Epithelial cell of proximal tubule (primary cell): ENCODE data around the gene CGNL1. TPM values are rescaled to one million over a fixed set of nuclear protein-coding genes. Genes with fewer than 3 reads are reported as not detected.
A peak's percentile ranks its signal among the peaks of the same experiment; 100 is the strongest.

Experiments
- DNase-seq: peaks from one replicate; pipeline ENCODE4 v3.0.0-alpha.2; 2011; ENCODE audit warnings: low read depth
- H3K4me3 ChIP-seq: 2 replicates; pipeline ENCODE4 v1.5.1; 2011; ENCODE audit warnings: low read depth, mild to moderate bottlenecking, low read length
- total RNA-seq: library from RNA; depleted of rRNA; stranded (reverse); fragments of >200 nt; gene quantifications from 2 replicates; pipeline ENCODE4 v1.2.3, GENCODE V29; 2015
- TF ChIP-seq, protein P1 (sequence below): conservative IDR thresholded peaks from 2 replicates; pipeline ENCODE4 v1.5.1; 2012; ENCODE audit warnings: low read depth, mild to moderate bottlenecking, low read length

Gene CGNL1, protein sequence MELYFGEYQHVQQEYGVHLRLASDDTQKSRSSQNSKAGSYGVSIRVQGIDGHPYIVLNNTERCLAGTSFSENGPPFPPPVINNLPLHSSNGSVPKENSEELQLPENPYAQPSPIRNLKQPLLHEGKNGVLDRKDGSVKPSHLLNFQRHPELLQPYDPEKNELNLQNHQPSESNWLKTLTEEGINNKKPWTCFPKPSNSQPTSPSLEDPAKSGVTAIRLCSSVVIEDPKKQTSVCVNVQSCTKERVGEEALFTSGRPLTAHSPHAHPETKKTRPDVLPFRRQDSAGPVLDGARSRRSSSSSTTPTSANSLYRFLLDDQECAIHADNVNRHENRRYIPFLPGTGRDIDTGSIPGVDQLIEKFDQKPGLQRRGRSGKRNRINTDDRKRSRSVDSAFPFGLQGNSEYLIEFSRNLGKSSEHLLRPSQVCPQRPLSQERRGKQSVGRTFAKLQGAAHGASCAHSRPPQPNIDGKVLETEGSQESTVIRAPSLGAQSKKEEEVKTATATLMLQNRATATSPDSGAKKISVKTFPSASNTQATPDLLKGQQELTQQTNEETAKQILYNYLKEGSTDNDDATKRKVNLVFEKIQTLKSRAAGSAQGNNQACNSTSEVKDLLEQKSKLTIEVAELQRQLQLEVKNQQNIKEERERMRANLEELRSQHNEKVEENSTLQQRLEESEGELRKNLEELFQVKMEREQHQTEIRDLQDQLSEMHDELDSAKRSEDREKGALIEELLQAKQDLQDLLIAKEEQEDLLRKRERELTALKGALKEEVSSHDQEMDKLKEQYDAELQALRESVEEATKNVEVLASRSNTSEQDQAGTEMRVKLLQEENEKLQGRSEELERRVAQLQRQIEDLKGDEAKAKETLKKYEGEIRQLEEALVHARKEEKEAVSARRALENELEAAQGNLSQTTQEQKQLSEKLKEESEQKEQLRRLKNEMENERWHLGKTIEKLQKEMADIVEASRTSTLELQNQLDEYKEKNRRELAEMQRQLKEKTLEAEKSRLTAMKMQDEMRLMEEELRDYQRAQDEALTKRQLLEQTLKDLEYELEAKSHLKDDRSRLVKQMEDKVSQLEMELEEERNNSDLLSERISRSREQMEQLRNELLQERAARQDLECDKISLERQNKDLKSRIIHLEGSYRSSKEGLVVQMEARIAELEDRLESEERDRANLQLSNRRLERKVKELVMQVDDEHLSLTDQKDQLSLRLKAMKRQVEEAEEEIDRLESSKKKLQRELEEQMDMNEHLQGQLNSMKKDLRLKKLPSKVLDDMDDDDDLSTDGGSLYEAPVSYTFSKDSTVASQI
- 2.5 and 3.2 TPM in 2 replicates for total RNA-seq

- TF ChIP-seq, protein P1, sequence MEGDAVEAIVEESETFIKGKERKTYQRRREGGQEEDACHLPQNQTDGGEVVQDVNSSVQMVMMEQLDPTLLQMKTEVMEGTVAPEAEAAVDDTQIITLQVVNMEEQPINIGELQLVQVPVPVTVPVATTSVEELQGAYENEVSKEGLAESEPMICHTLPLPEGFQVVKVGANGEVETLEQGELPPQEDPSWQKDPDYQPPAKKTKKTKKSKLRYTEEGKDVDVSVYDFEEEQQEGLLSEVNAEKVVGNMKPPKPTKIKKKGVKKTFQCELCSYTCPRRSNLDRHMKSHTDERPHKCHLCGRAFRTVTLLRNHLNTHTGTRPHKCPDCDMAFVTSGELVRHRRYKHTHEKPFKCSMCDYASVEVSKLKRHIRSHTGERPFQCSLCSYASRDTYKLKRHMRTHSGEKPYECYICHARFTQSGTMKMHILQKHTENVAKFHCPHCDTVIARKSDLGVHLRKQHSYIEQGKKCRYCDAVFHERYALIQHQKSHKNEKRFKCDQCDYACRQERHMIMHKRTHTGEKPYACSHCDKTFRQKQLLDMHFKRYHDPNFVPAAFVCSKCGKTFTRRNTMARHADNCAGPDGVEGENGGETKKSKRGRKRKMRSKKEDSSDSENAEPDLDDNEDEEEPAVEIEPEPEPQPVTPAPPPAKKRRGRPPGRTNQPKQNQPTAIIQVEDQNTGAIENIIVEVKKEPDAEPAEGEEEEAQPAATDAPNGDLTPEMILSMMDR, result no peak
- DNase-seq, result no peak
- peak within 1 kb of the TSS; percentile 88 for H3K4me3 ChIP-seq
Measured at GRCh38 chr15:57375827-57376695, at the start of gene CGNL1. CGNL1 (plus strand) TSS chr15:57376505; CDS start chr15:57438000, 61,495 bp downstream.

GRCh38 chr15:57327985-57328471 is 48.3 kb upstream of the CGNL1 start:
- TF ChIP-seq, protein P1, result no peak
- H3K4me3 ChIP-seq, result no peak overlapping the region
- DNase-seq, result peak; percentile 55

- TF ChIP-seq, protein P1, result no peak
- no peak for DNase-seq
- H3K4me3 ChIP-seq, result no peak overlapping the region
Measured at GRCh38 chr15:57328479-57328878, 47.8 kb upstream of the CGNL1 start.

- no peak for DNase-seq
- no peak overlapping the region for H3K4me3 ChIP-seq
- TF ChIP-seq, protein P1, result no peak
Measured at GRCh38 chr15:57328897-57329296, 47.4 kb upstream of the CGNL1 start.

- no peak for DNase-seq
- TF ChIP-seq, protein P1, result no peak
- no peak overlapping the region for H3K4me3 ChIP-seq
Measured at GRCh38 chr15:57329582-57330367, 46.5 kb upstream of the CGNL1 start.
